Natural killer cell (primary cell): ENCODE results near the gene PALLD. TPM values are rescaled to one million over a fixed set of nuclear protein-coding genes. Genes with fewer than 3 reads are reported as not detected.
A peak's percentile ranks its signal among the peaks of the same experiment; 100 is the strongest.
"Not testable (repeated sequence)": the region's sequence is repeated elsewhere in the genome, so short reads cannot be mapped to it uniquely, and the experiment has no call there.

Source experiments
- ATAC-seq, 3 donors: fragments of 150-1000 bp in 2 of 3; fragments of 200-7000 bp in 1 of 3; cut with Tn5 transposase; 1 replicate in 1 of 3; 2 replicates in 2 of 3; pipeline ENCODE4 v1.10.0; 2021; ENCODE audit warnings: mild to moderate bottlenecking in 2 of 3, moderate library complexity in 2 of 3
- DNase-seq, 2 donors: peaks; one replicate each; pipeline versions ENCODE4 v3.0.0 to v3.0.0-alpha.2; 2013 to 2021; ENCODE audit warnings: mixed read lengths in 1 of 2
- H3K27ac ChIP-seq: one replicate; pipeline ENCODE4 v1.5.1; 2013; ENCODE audit warnings: mild to moderate bottlenecking, low read length
- H3K27me3 ChIP-seq: one replicate; pipeline ENCODE4 v1.6.1; 2013; ENCODE audit warnings: low read length; ENCODE audit not compliant: control insufficient read depth, insufficient read depth
- H3K36me3 ChIP-seq: one replicate; pipeline ENCODE4 v1.6.1; 2013; ENCODE audit warnings: low read length; ENCODE audit not compliant: control insufficient read depth, insufficient read depth
- H3K4me1 ChIP-seq: one replicate; pipeline ENCODE4 v1.6.1; 2013; ENCODE audit warnings: low read length; ENCODE audit not compliant: control insufficient read depth, insufficient read depth
- H3K4me3 ChIP-seq: one replicate; pipeline ENCODE4 v1.5.1; 2013; ENCODE audit warnings: low read length
- H3K9me3 ChIP-seq: one replicate; pipeline ENCODE4 v1.6.1; 2013; ENCODE audit warnings: low read length; ENCODE audit not compliant: control insufficient read depth, insufficient read depth
- H3K27ac Mint-ChIP-seq, 2 donors: one replicate each; pipeline ENCODE4 v1.8.0; 2022; ENCODE audit warnings: mild to moderate bottlenecking in 2 of 2, mixed read lengths in 2 of 2, moderate library complexity in 1 of 2
- H3K27me3 Mint-ChIP-seq, 2 donors: one replicate each; pipeline ENCODE4 v1.8.0; 2022; ENCODE audit warnings: low read depth in 2 of 2, mixed read lengths in 2 of 2
- H3K36me3 Mint-ChIP-seq: one replicate; pipeline ENCODE4 v1.8.0; 2022; ENCODE audit warnings: mixed read lengths
- H3K4me1 Mint-ChIP-seq, 2 donors: one replicate each; pipeline ENCODE4 v1.8.0; 2022; ENCODE audit warnings: mixed read lengths in 2 of 2
- H3K4me3 Mint-ChIP-seq: one replicate; pipeline ENCODE4 v1.8.0; 2022; ENCODE audit warnings: mild to moderate bottlenecking, moderate library complexity, mixed read lengths
- H3K9me3 Mint-ChIP-seq, 2 donors: one replicate each; pipeline ENCODE4 v1.8.0; 2022; ENCODE audit warnings: mixed read lengths in 2 of 2
- WGBS: methylation state at CpG from one replicate; pipeline ENCODE4 v1.1.7; 2013; ENCODE audit warnings: missing lambda C conversion rate; ENCODE audit not compliant: insufficient coverage; 5-methylcytosine and 5-hydroxymethylcytosine counted together
- intact Hi-C: fragments of 100-400 bp; cut with micrococcal nuclease; formaldehyde crosslinking; loops from one replicate; pipeline ENCODE4 v1.14.2; 2022
- total RNA-seq, 4 donors: library from RNA; stranded (reverse); fragments of 120-200 nt in 1 of 4; gene quantifications; one replicate each; pipeline versions ENCODE4 v1.2.3 to v1.2.4, GENCODE V29; 2013 to 2022
- TF ChIP-seq, protein P1 (sequence below): fragments of 200-600 bp; IDR thresholded peaks from one replicate; pipeline ENCODE4 v1.8.0; 2022; ENCODE audit warnings: antibody characterized with exemption

The PALLD gene
- total RNA-seq, 3 donors from 2014 or later (not counting 1 experiment from before 2014, with no cell fraction given) = 15.1 to 25.4 (median 22.8) TPM

GRCh38 chr4:168451744-168452390 lies 45.0 kb upstream of the PALLD start:
- no peaks in the 10 kb centered on the region for H3K27me3 Mint-ChIP-seq
- H3K4me1 ChIP-seq = no peaks in the 10 kb centered on the region
- peak overlapping the region; percentile 58 to 89 for H3K27ac Mint-ChIP-seq
- no peaks in the 10 kb centered on the region for H3K9me3 ChIP-seq
- H3K27me3 ChIP-seq = no peaks in the 10 kb centered on the region
- ATAC-seq = peak in 2 of 3 donors; percentile 75 to 87
- H3K4me3 ChIP-seq = no peak overlapping the region
- DNase-seq = no peak
- peaks cover 0 to 2% of the 10 kb centered on the region in 2 donors for H3K9me3 Mint-ChIP-seq
- peaks cover 21% of the 10 kb centered on the region for H3K36me3 Mint-ChIP-seq
- 66% methylated on average over 1 of the region's 1 CpG for WGBS
- no peak overlapping the region for H3K27ac ChIP-seq
- H3K36me3 ChIP-seq = peaks cover 36% of the 10 kb centered on the region
- TF ChIP-seq, protein P1, sequence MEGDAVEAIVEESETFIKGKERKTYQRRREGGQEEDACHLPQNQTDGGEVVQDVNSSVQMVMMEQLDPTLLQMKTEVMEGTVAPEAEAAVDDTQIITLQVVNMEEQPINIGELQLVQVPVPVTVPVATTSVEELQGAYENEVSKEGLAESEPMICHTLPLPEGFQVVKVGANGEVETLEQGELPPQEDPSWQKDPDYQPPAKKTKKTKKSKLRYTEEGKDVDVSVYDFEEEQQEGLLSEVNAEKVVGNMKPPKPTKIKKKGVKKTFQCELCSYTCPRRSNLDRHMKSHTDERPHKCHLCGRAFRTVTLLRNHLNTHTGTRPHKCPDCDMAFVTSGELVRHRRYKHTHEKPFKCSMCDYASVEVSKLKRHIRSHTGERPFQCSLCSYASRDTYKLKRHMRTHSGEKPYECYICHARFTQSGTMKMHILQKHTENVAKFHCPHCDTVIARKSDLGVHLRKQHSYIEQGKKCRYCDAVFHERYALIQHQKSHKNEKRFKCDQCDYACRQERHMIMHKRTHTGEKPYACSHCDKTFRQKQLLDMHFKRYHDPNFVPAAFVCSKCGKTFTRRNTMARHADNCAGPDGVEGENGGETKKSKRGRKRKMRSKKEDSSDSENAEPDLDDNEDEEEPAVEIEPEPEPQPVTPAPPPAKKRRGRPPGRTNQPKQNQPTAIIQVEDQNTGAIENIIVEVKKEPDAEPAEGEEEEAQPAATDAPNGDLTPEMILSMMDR = no peak
- peaks cover 22% of the 10 kb centered on the region in 2 donors for H3K4me1 Mint-ChIP-seq
- H3K4me3 Mint-ChIP-seq = peak overlapping the region; percentile 1
- intact Hi-C loops = loop anchor here (1.0 kb wide), 1 partner anchor 28 kb away; the partner anchor contains the start of gene DDX60L

DNA sequence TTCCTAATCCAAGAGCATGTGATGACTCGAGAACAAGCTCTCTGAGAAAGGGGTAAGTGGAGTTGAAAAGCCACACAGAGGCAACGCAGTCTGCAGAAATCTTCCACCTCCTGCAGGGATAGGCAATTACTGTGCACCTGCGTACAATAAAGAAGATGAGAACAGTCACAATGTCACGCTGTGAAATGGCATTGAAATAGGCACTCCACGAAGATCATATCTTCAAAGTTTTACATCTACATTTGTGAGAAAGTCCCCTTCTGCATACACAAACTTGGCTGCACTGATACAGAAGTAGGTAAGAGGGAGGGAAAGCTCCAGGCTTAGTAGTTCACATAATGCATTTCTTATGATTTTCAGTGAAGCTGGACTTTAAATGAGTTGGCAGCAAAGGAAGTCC lies 43.7 kb upstream of the PALLD start:
- no peaks in the 10 kb centered on the region for H3K9me3 ChIP-seq
- 97% methylated on average over 4 of the region's 5 CpGs for WGBS
- Mint-ChIP-seq H3K4me1 (peaks cover 22% of the 10 kb centered on the region in 2 donors), H3K4me3 (no peak overlapping the region), H3K36me3 (peaks cover 21% of the 10 kb centered on the region), H3K27ac (peak overlapping the region in 1 of 2 donors; percentile 69), H3K27me3 (no peaks in the 10 kb centered on the region), H3K9me3 (peaks cover 0 to 2% of the 10 kb centered on the region in 2 donors)
- H3K4me3 ChIP-seq = no peak overlapping the region
- H3K4me1 ChIP-seq = no peaks in the 10 kb centered on the region
- DNase-seq (no peak), ATAC-seq (no peak)
- TF ChIP-seq, protein P1 = no peak
- H3K36me3 ChIP-seq = peaks cover 33% of the 10 kb centered on the region
- H3K27me3 ChIP-seq = no peaks in the 10 kb centered on the region
- intact Hi-C loops = no loop called here
- no peak overlapping the region for H3K27ac ChIP-seq

DNA sequence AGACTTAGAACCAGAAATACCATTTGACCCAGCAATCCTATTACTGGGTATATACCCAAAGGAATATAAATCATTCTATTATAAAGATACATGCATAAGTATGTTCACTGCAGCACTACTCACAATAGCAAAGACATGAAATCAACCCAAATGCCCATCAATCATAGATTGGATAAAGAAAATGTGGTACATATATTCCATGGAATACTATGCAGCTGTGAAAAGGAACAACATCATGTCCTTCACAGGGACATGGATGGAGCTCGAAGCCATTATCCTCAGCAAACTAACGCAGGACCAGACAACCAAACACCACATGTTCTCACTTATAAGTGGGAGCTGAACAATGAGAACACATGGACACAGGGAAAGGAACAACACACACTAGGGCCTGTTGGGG lies 38.6 kb upstream of the PALLD start:
- peaks cover 35% of the 10 kb centered on the region for H3K36me3 ChIP-seq
- H3K4me1 ChIP-seq, H3K27me3 Mint-ChIP-seq, intact Hi-C loops, H3K27ac ChIP-seq, H3K4me1 Mint-ChIP-seq, H3K9me3 Mint-ChIP-seq, H3K27ac Mint-ChIP-seq, DNase-seq, H3K9me3 ChIP-seq, H3K4me3 ChIP-seq, H3K27me3 ChIP-seq, H3K36me3 Mint-ChIP-seq, H3K4me3 Mint-ChIP-seq, ATAC-seq: not testable (repeated sequence)
- WGBS = 100% methylated on average over 2 of the region's 2 CpGs

DNA sequence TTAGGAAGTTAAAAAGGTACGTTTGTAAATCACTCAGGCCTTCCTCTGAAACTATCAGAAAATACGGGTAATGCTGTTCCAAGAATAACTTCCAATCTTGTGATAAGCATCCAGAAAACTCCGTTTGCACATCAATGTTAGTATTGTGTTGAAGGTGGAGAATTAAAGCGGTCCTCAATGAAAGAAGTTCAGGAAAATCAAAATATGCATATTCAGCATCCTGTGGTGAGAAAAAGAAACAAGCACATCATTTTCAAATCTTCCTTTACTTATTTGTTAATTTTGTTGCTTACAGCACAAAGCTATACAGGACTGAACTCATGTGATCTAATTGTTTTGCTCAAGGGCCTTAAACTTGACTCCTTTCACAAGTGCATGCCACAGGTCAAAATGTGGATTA lies 35.0 kb upstream of the PALLD start:
- ATAC-seq (no peak), DNase-seq (no peak)
- WGBS = 86% methylated on average over 1 of the region's 4 CpGs
- peaks cover 20% of the 10 kb centered on the region for H3K36me3 ChIP-seq
- H3K27ac ChIP-seq = no peak overlapping the region
- no peak overlapping the region for H3K4me3 Mint-ChIP-seq
- H3K4me3 ChIP-seq = no peak overlapping the region
- TF ChIP-seq, protein P1 = no peak
- peaks cover 10% of the 10 kb centered on the region in 2 donors for H3K4me1 Mint-ChIP-seq
- no peaks in the 10 kb centered on the region for H3K9me3 Mint-ChIP-seq
- no peaks in the 10 kb centered on the region for H3K4me1 ChIP-seq
- no peak overlapping the region for H3K27ac Mint-ChIP-seq
- H3K27me3 ChIP-seq = no peaks in the 10 kb centered on the region
- peaks cover 7% of the 10 kb centered on the region for H3K36me3 Mint-ChIP-seq
- H3K9me3 ChIP-seq = no peaks in the 10 kb centered on the region
- no peaks in the 10 kb centered on the region for H3K27me3 Mint-ChIP-seq
- intact Hi-C loops = no loop called here
